ENCODE data around the gene FAM53B.

The FAM53B gene

DNA sequence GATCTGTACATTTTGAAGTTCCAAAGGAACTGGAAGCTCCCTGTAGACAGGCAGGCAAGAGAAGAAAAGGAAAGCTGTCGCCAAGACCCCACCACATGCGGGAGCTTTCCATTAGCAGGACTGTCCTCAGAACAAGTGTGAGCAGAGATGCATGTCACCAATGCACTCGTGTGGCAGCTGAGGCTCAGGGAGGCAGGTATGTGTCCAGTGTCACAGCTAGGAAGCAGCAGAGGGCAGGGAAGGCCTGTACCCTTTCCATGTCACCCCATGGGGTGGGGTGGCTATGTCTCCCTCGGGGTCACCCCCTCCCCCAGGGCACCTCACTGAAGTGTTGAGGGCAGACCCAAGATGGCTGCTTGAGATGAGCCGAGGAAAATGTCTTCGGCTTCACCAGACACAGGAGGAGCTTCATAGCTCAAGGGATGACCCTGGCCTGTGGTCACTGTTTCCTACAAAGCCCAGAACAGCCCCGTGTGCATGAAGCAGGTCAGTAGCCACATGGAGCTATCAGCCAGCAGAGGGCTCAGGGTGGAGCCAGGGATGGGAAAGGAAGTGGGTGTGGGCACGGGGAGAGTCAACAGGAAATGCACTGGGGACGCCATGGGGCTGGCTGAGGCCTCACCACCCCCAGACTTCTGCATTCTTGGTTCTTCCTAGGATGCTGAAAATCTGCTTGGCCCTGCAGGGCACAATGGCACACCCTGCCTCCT is 96.6 kb downstream of the FAM53B start:
- peak; percentile 72 for DNase-seq (ENCODE audit: low spot score)

DNA sequence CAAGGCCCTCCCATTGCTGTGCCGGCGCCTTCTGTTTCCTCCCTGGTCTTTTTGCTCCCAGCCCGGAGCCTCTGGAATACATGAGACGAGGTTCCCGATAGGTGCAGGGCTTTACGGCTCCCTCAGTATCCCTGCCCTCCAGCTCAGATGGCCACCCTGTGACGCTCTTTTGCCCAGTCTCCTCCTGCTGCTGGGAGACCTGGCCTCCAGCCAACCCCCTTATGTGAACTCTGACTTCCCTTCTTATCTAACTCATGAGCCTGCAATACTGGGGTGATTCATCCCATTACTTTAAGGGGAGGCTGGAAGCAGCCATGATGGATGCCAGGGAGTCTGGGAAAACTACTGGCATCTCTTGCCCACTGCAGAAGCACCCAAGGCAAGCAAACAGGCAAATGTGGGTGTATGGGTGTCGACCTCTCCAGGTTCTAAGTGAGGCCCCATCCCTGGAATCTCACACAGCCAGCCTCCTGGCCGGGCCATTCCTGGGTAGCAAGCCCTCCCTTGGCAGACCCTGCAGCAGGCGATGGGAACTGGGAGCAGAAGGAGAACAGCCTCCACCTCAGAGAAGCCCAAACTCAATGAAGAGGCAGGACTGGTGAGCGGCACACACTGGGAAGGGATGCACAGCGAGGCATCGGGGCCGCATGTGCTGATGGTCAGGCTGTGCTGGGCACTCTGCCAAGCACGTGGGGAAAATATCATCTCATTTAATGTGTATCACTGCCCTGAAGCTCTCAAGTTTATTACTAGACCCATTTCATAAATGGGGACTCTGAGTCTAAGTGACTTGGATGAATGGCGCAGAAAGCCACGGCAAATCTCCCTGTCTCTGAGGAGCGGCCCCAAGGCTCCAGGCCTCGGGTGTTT is 97.5 kb downstream of the FAM53B start:
- peak; percentile 71 for DNase-seq (ENCODE audit: low spot score)

DNA sequence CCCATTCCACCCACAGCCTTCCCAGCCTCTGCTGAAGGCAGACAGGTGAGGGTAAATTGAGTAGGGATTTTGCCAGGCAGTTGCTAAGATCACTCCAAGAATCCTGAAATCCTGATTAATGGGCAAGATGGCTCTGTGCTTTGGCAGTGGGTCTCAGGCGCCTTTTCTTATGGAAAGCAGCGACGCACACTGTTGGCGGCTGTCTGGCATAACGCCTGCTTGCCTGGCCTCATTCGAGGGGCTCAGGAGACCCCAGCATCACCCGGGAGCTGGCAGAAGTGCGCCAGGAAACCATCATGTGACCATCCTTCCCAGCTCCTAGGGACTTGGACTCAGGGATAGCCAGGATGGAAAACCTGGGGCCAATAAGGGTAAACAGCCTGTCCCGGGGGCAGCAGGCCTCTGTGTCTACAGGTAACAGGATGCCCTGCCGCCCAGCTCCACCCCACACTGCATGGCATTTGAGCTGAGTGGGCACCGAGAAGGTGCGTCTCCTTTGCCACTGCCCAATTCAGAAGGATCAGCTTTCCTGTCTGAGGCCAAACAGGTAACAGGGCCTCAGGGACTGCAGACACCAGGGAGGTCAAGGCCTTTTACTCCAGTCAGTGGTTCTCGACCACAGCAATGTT is 98.6 kb downstream of the FAM53B start:
- no peak for DNase-seq (ENCODE audit: low spot score)

GRCh38 chr10:124644771-124645415 is 99.3 kb downstream of the FAM53B start:
- no peak for DNase-seq (ENCODE audit: low spot score)

DNA sequence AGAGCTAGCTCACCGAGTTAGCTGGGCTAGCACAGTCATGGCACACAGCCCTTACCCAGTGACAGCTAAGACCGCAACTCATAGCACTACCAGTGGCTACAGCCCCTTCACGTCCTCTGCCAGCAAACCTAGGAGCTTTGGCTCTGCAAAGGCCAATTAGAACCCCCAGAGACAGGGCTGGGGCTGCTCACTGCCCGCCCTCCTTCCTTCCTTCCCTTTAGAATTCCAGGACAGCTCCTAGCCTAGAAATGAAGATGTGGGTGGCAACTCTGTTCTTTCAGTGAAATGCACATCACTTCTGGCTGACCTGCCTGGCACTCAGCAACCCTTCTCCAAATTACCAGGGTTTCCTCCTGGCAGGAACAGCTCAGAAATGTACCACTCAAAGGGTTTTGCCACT is 99.9 kb downstream of the FAM53B start:
- DNase-seq (ENCODE audit: low spot score), result no peak

- no peak for DNase-seq (ENCODE audit: low spot score)
These were observed 100.7 kb downstream of the FAM53B start for GRCh38 chr10:124643330-124644009.

DNA sequence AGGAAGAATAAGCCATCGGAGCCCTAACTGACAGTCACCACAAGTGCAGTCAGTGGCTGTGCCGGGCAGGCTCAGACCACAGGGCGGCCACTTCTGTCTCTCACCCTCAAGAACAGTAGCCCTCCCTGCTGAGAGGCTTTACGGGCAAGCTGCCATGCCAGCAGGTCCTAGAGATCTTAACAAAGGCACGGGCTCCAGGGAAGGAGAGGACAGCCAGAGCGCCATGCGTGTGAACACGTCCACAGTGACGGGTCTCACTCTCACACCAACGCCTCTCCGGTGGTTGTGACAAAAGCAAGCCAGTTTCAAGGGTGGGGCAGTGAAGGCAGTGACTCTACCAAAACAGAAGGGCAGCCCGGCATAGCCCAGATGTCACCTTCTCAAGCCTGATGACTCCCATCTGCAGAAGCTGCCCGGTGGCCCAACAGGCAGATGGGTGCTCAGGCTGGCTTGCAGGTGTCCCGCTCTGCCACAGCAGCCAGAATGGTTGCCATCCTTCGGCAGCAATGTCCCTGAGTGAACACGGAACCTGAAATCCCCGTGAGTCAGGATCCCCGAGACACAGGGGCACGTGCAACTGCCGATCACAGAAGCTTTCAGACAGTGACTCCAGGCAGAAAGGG is 102.0 kb downstream of the FAM53B start:
- no peak for DNase-seq (ENCODE audit: low spot score)

GRCh38 chr10:124641282-124642087 is 102.7 kb downstream of the FAM53B start:
- peak; percentile 78 for DNase-seq (ENCODE audit: low spot score)

GRCh38 chr10:124640538-124641231 is 103.5 kb downstream of the FAM53B start:
- DNase-seq (ENCODE audit: low spot score), result no peak

DNA sequence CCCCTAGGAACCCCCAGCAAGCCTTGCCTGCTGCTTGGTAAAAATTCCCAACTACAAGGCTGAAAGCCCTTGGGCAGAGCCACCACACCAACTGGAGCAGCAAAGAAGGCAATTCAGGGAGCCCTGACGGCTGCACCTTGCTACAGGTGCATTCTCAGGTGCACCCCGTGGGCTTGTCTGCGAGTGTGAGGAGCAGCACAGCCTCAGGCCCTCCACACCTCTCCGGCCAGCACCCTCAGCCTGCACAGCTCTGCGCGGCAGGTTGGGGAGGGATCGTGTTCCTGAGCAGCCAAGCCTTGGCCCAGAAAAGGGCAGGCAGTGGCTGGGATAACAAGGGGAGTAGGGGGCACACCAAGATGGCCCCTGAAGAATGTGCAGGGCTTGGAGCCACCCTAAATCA is 104.1 kb downstream of the FAM53B start:
- no peak for DNase-seq (ENCODE audit: low spot score)

DNA sequence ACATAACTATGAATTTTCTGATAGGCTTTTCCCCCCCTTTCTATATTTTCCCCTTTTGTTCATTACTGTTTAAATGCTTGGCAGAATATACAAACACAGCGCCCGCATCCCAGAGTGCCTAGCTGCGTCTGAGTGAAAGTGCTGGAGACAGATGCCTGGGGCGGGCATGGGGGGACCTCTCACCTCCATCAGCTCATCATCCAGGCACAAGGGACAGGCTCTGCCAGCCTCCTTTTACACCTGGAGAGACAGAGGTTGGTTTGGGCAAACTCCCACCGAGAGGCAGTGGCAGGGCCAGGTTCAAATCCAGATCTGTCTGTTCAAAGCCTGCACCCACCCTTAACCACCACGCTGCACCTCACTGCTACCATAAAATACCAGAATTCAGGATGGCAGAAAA is 104.5 kb downstream of the FAM53B start:
- no peak for DNase-seq (ENCODE audit: low spot score)

GRCh38 chr10:124639206-124639605 is 105.0 kb downstream of the FAM53B start:
- DNase-seq (ENCODE audit: low spot score), result no peak

- no peak for DNase-seq (ENCODE audit: low spot score)
These were observed 106.4 kb downstream of the FAM53B start for GRCh38 chr10:124637746-124638145.

- DNase-seq (ENCODE audit: low spot score), result no peak
These were observed 107.0 kb downstream of the FAM53B start for GRCh38 chr10:124637091-124637700.

- DNase-seq (ENCODE audit: low spot score), result no peak
These were observed 107.7 kb downstream of the FAM53B start for GRCh38 chr10:124636271-124636995.

DNA sequence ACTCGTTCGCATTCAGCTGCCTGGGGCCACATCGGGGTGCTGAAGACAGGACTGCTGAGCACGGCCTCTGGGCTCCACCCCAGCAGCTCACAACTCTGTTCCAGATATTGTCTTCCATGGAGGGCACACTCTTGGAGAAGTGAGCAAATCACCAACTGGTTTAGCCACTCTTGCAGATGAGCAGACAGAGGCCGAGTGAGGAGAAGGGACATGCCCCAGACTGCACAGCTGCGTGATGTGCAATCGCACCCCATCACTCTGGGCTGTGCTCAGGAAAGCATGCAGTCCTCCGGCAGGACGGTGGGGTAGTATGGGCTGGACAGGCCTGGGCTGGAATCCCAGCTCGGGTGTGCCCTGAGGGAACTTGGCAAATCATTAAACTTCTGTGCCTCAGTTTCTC is 111.6 kb downstream of the FAM53B start:
- DNase-seq (ENCODE audit: low spot score), result no peak

GRCh38 chr10:124632064-124632531 is 112.1 kb downstream of the FAM53B start:
- peak; percentile 57 for DNase-seq (ENCODE audit: low spot score)

- DNase-seq (ENCODE audit: low spot score), result no peak
These were observed 113.6 kb downstream of the FAM53B start for GRCh38 chr10:124630551-124630950.

GRCh38 chr10:124629842-124630241 is 114.3 kb downstream of the FAM53B start:
- no peak for DNase-seq (ENCODE audit: low spot score)
